DMS53 (cell line): ENCODE measurements around the gene SSBP3.
"Not testable (repeated sequence)": the region's sequence is repeated elsewhere in the genome, so short reads cannot be mapped to it uniquely, and the experiment has no call there.

ENCODE experiments used
- DNase-seq: peaks from one replicate; lab custom pipeline; 2025; lab: John Stamatoyannopoulos, UW

SSBP3 gene

GRCh38 chr1:54392401-54392800 lies 13.8 kb downstream of the SSBP3 start:
- DNase-seq: no peak

GRCh38 chr1:54391450-54392209 lies 14.6 kb downstream of the SSBP3 start:
- DNase-seq: no peak

GRCh38 chr1:54390655-54391054 lies 15.5 kb downstream of the SSBP3 start:
- no peak for DNase-seq

GRCh38 chr1:54389608-54390007 lies 16.6 kb downstream of the SSBP3 start:
- not testable (repeated sequence) for DNase-seq

- DNase-seq: no peak
These were observed 18.8 kb downstream of the SSBP3 start for GRCh38 chr1:54387419-54387818.

GRCh38 chr1:54385727-54386022 lies 20.5 kb downstream of the SSBP3 start:
- DNase-seq: no peak

- no peak for DNase-seq
These were observed 21.1 kb downstream of the SSBP3 start for GRCh38 chr1:54384918-54385726.

GRCh38 chr1:54384471-54384870 lies 21.7 kb downstream of the SSBP3 start:
- DNase-seq: no peak

- no peak for DNase-seq
These were observed 24.7 kb downstream of the SSBP3 start for GRCh38 chr1:54381524-54381923.

- DNase-seq: no peak
These were observed 25.8 kb downstream of the SSBP3 start for GRCh38 chr1:54380290-54380882.

GRCh38 chr1:54379555-54380289 lies 26.5 kb downstream of the SSBP3 start:
- DNase-seq: no peak

- DNase-seq: no peak
These were observed 27.2 kb downstream of the SSBP3 start for GRCh38 chr1:54378874-54379554.

- no peak for DNase-seq
These were observed 27.9 kb downstream of the SSBP3 start for GRCh38 chr1:54378157-54378873.

- DNase-seq: no peak
These were observed 29.0 kb downstream of the SSBP3 start for GRCh38 chr1:54377040-54377691.

- DNase-seq: peak; percentile 54
These were observed 29.7 kb downstream of the SSBP3 start for GRCh38 chr1:54376430-54377039.

GRCh38 chr1:54375712-54376429 lies 30.3 kb downstream of the SSBP3 start:
- DNase-seq: no peak

GRCh38 chr1:54375298-54375697 lies 30.9 kb downstream of the SSBP3 start:
- no peak for DNase-seq

GRCh38 chr1:54374766-54375165 lies 31.4 kb downstream of the SSBP3 start:
- no peak for DNase-seq

GRCh38 chr1:54372978-54373377 lies 33.2 kb downstream of the SSBP3 start:
- DNase-seq: no peak

- no peak for DNase-seq
These were observed 34.3 kb downstream of the SSBP3 start for GRCh38 chr1:54371942-54372275.
